Endothelial cell of umbilical vein (primary cell): Measurements from ENCODE around the gene CDYL. TPM values are rescaled to one million over a fixed set of nuclear protein-coding genes. Genes with fewer than 3 reads are reported as not detected.

Experiments used
- BruUV-seq: library from RNA; stranded (reverse); fragments of 400-500 nt; replicated peaks from 2 replicates; lab custom pipeline; 2021; lab: Mats Ljungman, UMichigan
- CTCF ChIA-PET: fragments of 300-600, 350-600 bp; sonication (Branson Sonifier 250); formaldehyde crosslinking; loops from one replicate; lab custom pipeline; 2021; ENCODE audit warnings: antibody characterized with exemption, inconsistent platforms; lab: Charles Lee
- POLR2A ChIA-PET: fragments of 300-600, 350-600 bp; sonication (Branson Sonifier 250); formaldehyde crosslinking; loops from one replicate; lab custom pipeline; 2021; ENCODE audit warnings: antibody characterized with exemption, inconsistent platforms; lab: Charles Lee
- DNase-seq: peaks from one replicate; pipeline ENCODE4 v3.0.0-alpha.2; 2011; ENCODE audit warnings: low read depth, low spot score
- FAIRE-seq: peaks from 2 replicates; lab custom pipeline; 2011; peaks lifted over from hg19 to GRCh38; lab: Jason Lieb, UNC
- H2AFZ ChIP-seq: 2 replicates; pipeline ENCODE4 v1.6.0; 2012; ENCODE audit warnings: low read depth, low read length, control low read depth, inconsistent platforms
- H3K27ac ChIP-seq: 2 replicates; pipeline ENCODE4 v1.5.1; 2011; ENCODE audit warnings: low read depth, mild to moderate bottlenecking, control low read depth, low read length, moderate library complexity; ENCODE audit not compliant: insufficient read depth
- H3K27me3 ChIP-seq, 2 experiments: 2 replicates each; pipeline versions ENCODE4 v1.6.0 to v1.6.1; 2011; ENCODE audit warnings: low read length in 2 of 2, mixed read lengths in 1 of 2; ENCODE audit not compliant: control insufficient read depth in 2 of 2, insufficient read depth in 2 of 2
- H3K36me3 ChIP-seq, 2 experiments: 2 replicates in 1 of 2; 3 replicates in 1 of 2; pipeline ENCODE4 v1.5.1; 2011; ENCODE audit warnings: low read length in 2 of 2, mild to moderate bottlenecking in 1 of 2, moderate library complexity in 1 of 2; ENCODE audit not compliant: control insufficient read depth in 2 of 2, insufficient read depth in 2 of 2; ENCODE audit errors: extremely low read depth in 1 of 2
- H3K4me1 ChIP-seq: 3 replicates; pipeline ENCODE4 v1.5.1; 2011; ENCODE audit warnings: mild to moderate bottlenecking, low read length; ENCODE audit not compliant: control insufficient read depth, insufficient read depth; ENCODE audit errors: extremely low read depth
- H3K4me2 ChIP-seq: 2 replicates; pipeline ENCODE4 v1.6.1; 2011; ENCODE audit warnings: low read length, control low read depth, mixed read lengths; ENCODE audit not compliant: insufficient read depth
- H3K4me3 ChIP-seq, 3 experiments: fragments of 200-600 bp in 1 of 3; sonication (generic), shearing (Covaris generic) in 1 of 3; replicated peaks in 1 of 3; 2 replicates each; pipeline ENCODE4 v1.5.1; 2011 to 2016; ENCODE audit warnings: control low read depth in 3 of 3, low read length in 3 of 3, mild to moderate bottlenecking in 2 of 3, inconsistent platforms in 1 of 3, low read depth in 1 of 3, moderate library complexity in 1 of 3; ENCODE audit not compliant: insufficient read depth in 1 of 3
- H3K79me2 ChIP-seq: 2 replicates; pipeline ENCODE4 v1.6.0; 2012; ENCODE audit warnings: low read length, inconsistent platforms; ENCODE audit not compliant: control insufficient read depth, insufficient read depth
- H3K9ac ChIP-seq: replicated peaks from 2 replicates; pipeline ENCODE3; 2011; ENCODE audit warnings: low read length, control low read depth; ENCODE audit not compliant: insufficient read depth; ENCODE audit errors: extremely low read depth
- H3K9me1 ChIP-seq: replicated peaks from 3 replicates; pipeline ENCODE4 v1.6.0; 2011; ENCODE audit warnings: mild to moderate bottlenecking, low read length; ENCODE audit not compliant: control insufficient read depth, insufficient read depth; ENCODE audit errors: extremely low read depth
- H3K9me3 ChIP-seq: replicated peaks from 2 replicates; pipeline ENCODE4 v1.5.1; 2012; ENCODE audit warnings: low read length, inconsistent platforms; ENCODE audit not compliant: control insufficient read depth, insufficient read depth
- H4K20me1 ChIP-seq: replicated peaks from 2 replicates; pipeline ENCODE3; 2011; ENCODE audit warnings: mild to moderate bottlenecking, low read length; ENCODE audit not compliant: control insufficient read depth, insufficient read depth; ENCODE audit errors: extremely low read depth
- EZH2 ChIP-seq: IDR thresholded peaks from 2 replicates; pipeline ENCODE4 v1.6.1; 2012; ENCODE audit warnings: borderline replicate concordance, low read depth, mild to moderate bottlenecking, moderate library complexity, low read length, inconsistent platforms; ENCODE audit not compliant: severe bottlenecking
- FOS ChIP-seq: IDR thresholded peaks from 2 replicates; pipeline ENCODE4 v1.6.1; 2011; ENCODE audit warnings: mild to moderate bottlenecking, low read length, moderate library complexity, borderline replicate concordance; ENCODE audit not compliant: insufficient read depth
- GATA2 ChIP-seq: IDR thresholded peaks from 2 replicates; pipeline ENCODE4 v1.7.0; 2011; ENCODE audit warnings: low read depth, mild to moderate bottlenecking, moderate library complexity, mixed read lengths, low read length; ENCODE audit not compliant: insufficient read length, insufficient read depth
- JUN ChIP-seq: IDR thresholded peaks from 2 replicates; pipeline ENCODE4 v1.6.1; 2011; ENCODE audit warnings: borderline replicate concordance, low read depth; ENCODE audit not compliant: insufficient read length, insufficient read depth
- MYC ChIP-seq: IDR thresholded peaks from one replicate; pipeline ENCODE4 v1.6.1; 2011; ENCODE audit warnings: mild to moderate bottlenecking, low read depth, low read length
- POLR2A ChIP-seq: IDR thresholded peaks from 2 replicates; pipeline ENCODE4 v1.6.1; 2012; ENCODE audit warnings: low read depth, mild to moderate bottlenecking, control low read depth, low read length
- POLR2AphosphoS5 ChIP-seq: IDR thresholded peaks from 2 replicates; pipeline ENCODE4 v1.6.1; 2012; ENCODE audit warnings: low read depth, mild to moderate bottlenecking, control low read depth, low read length, moderate library complexity; ENCODE audit not compliant: insufficient read depth
- dilution Hi-C: fragments of 300-500 bp; cut with MboI; formaldehyde crosslinking; loops from one replicate; pipeline ENCODE4 v1.15.0; 2019; ENCODE audit warnings: low sequenced_read_pairs; ENCODE audit not compliant: extremely low pct_ligation_motif_present
- intact Hi-C: fragments of 100-400 bp; cut with micrococcal nuclease; formaldehyde crosslinking; loops from one replicate; pipeline ENCODE4 v1.10.0; 2022
- polyA plus RNA-seq, 4 experiments: library from polyadenylated mRNA; depleted of rRNA in 3 of 4; stranded (reverse) in 3 of 4; unstranded in 1 of 4; fragments of >200 nt; gene quantifications; 2 replicates each; pipeline versions ENCODE4 v1.2.1 to v1.2.3, GENCODE V29; 2011 to 2012; ENCODE audit warnings: missing spikeins in 1 of 4
- total RNA-seq: library from RNA; stranded (reverse); gene quantifications from 2 replicates; pipeline ENCODE4 v1.2.3, GENCODE V29; 2021
- TF ChIP-seq, protein P1 (sequence below): IDR thresholded peaks from 2 replicates; pipeline ENCODE4 v1.6.1; 2011; ENCODE audit not compliant: insufficient read depth, insufficient read length
- TF ChIP-seq, protein P2 (sequence below), 2 donors: IDR thresholded peaks; 1 replicate in 1 of 2; 2 replicates in 1 of 2; pipeline ENCODE4 v1.5.1; 2011; ENCODE audit warnings: low read length in 2 of 2, mild to moderate bottlenecking in 2 of 2, moderate library complexity in 2 of 2, control low read depth in 1 of 2, inconsistent platforms in 1 of 2, low read depth in 1 of 2; ENCODE audit not compliant: insufficient read depth in 1 of 2; ENCODE audit errors: extremely low read depth in 1 of 2

The CDYL gene
- total and polyA plus RNA-seq, 2 donors (not counting 3 experiments of a cell fraction or from before 2014, with no cell fraction given), result 10.2 to 35.6 TPM

DNA sequence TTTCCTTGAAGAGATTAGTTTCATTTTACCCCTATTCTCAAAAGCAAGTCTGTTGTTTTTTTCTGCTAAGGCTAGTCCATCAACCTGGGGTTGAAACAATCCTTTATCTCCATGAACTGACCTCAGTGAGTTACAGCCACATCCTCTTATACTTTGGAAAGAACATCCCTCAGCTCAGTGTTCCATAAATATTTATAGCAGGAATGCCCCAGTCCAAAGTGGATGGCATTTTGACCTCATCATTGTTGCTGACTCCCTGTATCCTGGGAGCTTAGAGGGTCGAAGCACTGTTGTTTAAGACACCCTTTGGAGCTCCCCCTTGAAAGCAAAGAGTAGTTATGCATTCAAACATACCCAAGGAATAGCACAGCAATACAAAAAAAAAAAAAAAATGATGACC is 16.2 kb upstream of the CDYL start:
- peaks cover 2 to 6% of the 10 kb centered on the region in 2 experiments for H3K27me3 ChIP-seq
- no peak for TF ChIP-seq EZH2
- no peak for TF ChIP-seq MYC
- TF ChIP-seq POLR2AphosphoS5, result no peak
- TF ChIP-seq GATA2, result no peak
- TF ChIP-seq, protein P1, sequence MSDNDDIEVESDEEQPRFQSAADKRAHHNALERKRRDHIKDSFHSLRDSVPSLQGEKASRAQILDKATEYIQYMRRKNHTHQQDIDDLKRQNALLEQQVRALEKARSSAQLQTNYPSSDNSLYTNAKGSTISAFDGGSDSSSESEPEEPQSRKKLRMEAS, result no peak
- TF ChIP-seq FOS, result no peak
- TF ChIP-seq JUN, result no peak
- no peak for TF ChIP-seq POLR2A
- TF ChIP-seq, protein P2, sequence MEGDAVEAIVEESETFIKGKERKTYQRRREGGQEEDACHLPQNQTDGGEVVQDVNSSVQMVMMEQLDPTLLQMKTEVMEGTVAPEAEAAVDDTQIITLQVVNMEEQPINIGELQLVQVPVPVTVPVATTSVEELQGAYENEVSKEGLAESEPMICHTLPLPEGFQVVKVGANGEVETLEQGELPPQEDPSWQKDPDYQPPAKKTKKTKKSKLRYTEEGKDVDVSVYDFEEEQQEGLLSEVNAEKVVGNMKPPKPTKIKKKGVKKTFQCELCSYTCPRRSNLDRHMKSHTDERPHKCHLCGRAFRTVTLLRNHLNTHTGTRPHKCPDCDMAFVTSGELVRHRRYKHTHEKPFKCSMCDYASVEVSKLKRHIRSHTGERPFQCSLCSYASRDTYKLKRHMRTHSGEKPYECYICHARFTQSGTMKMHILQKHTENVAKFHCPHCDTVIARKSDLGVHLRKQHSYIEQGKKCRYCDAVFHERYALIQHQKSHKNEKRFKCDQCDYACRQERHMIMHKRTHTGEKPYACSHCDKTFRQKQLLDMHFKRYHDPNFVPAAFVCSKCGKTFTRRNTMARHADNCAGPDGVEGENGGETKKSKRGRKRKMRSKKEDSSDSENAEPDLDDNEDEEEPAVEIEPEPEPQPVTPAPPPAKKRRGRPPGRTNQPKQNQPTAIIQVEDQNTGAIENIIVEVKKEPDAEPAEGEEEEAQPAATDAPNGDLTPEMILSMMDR (IDR thresholded peaks at IDR 0.05; ENCODE audit: extremely low read depth in 1 of 2, insufficient read depth in 1 of 2, low read depth in 1 of 2, low read length in 2 of 2), result no peak
- dilution Hi-C loops (no loop called here), intact Hi-C loops (no loop called here)
- no peak for FAIRE-seq
- POLR2A ChIA-PET, result interaction anchor here (0.7 kb wide), 1 partner anchor 570 kb away, joined by 3 read pairs; no protein-coding TSS in a partner anchor
- H3K27ac ChIP-seq, result no peak overlapping the region
- no peaks in the 10 kb centered on the region for H3K9me3 ChIP-seq
- no peak for DNase-seq
- no peak overlapping the region for H3K9ac ChIP-seq
- H3K79me2 ChIP-seq, result no peaks in the 10 kb centered on the region
- no TSS peak for BruUV-seq
- no peaks in the 10 kb centered on the region for H4K20me1 ChIP-seq
- CTCF ChIA-PET, result interaction anchor here (1.2 kb wide), 1 partner anchor 9 kb away, joined by 3 read pairs; no protein-coding TSS in a partner anchor
- no peak overlapping the region for H3K4me2 ChIP-seq
- no peak overlapping the region for H3K4me3 ChIP-seq
- no peaks in the 10 kb centered on the region for H3K4me1 ChIP-seq
- H2AFZ ChIP-seq, result no peak overlapping the region
- no peaks in the 10 kb centered on the region for H3K36me3 ChIP-seq
- H3K9me1 ChIP-seq, result no peaks in the 10 kb centered on the region
